ENCODE results near the gene ASPRV1. TPM values are rescaled to one million over a fixed set of nuclear protein-coding genes. Genes with fewer than 3 reads are reported as not detected.

The ASPRV1 gene
- total RNA-seq (2021) (0.73 to 1.3 TPM (median 1.1 TPM) in 3 replicates), Bru-seq, nascent RNA (percentile 31 among the genes with signal in this experiment)
- long read RNA-seq, experiment 1, partial matches to known transcripts = 0 of 1 reads
- long read RNA-seq, experiment 1, other reads (novel, unspliced or antisense) = 0 of 1 reads
- long read RNA-seq, experiment 2, partial matches to known transcripts = 0 of 1 reads
- long read RNA-seq, experiment 2, other reads (novel, unspliced or antisense) = 0 of 1 reads
- long read RNA-seq, experiment 3, partial matches to known transcripts = 0 of 1 reads
- long read RNA-seq, experiment 3, other reads (novel, unspliced or antisense) = 0 of 1 reads

- no peaks in the 10 kb centered on the region; the same call in 1 of the 2 replicates for H3K27me3 Mint-ChIP-seq (ENCODE audit: low read depth)
- H3K4me1 Mint-ChIP-seq = peaks cover 10% of the 10 kb centered on the region
- ChIA-PET POLR2A (no interaction called here), CTCF (no interaction called here)
- H3K27ac Mint-ChIP-seq = no peak within 1 kb of the TSS
- DNase-seq (ENCODE audit: low spot score) (no peak), ATAC-seq (peak; percentile 62)
- TF ChIP-seq NR3C1 (CRISPR knock-in tag; conservative IDR thresholded peaks at IDR 0.05; ENCODE audit: low read depth) = no peak
- TF ChIP-seq AFF4 (CRISPR knock-in tag; IDR thresholded peaks at IDR 0.05; ENCODE audit: borderline replicate concordance) = no peak
- TF ChIP-seq HMGXB4 (CRISPR knock-in tag; IDR thresholded peaks at IDR 0.05) = no peak
- no peak for TF ChIP-seq NR1H2 (CRISPR knock-in tag; IDR thresholded peaks at IDR 0.05)
- no peak for TF ChIP-seq USF2 (CRISPR knock-in tag; IDR thresholded peaks at IDR 0.05)
- TF ChIP-seq SOX15 (CRISPR knock-in tag; IDR thresholded peaks at IDR 0.05) = no peak
- no peak for TF ChIP-seq ZNF671 (CRISPR knock-in tag; IDR thresholded peaks at IDR 0.05)
- TF ChIP-seq ETV6 (CRISPR knock-in tag; IDR thresholded peaks at IDR 0.05) = no peak
- TF ChIP-seq MAX (CRISPR knock-in tag; IDR thresholded peaks at IDR 0.05) = no peak
- no peak for TF ChIP-seq ZSCAN18 (CRISPR knock-in tag; IDR thresholded peaks at IDR 0.05)
- TF ChIP-seq ZBTB21 (CRISPR knock-in tag; IDR thresholded peaks at IDR 0.05; ENCODE audit: borderline replicate concordance) = no peak
- no peak for TF ChIP-seq AR (CRISPR knock-in tag; IDR thresholded peaks at IDR 0.05)
- no peak for TF ChIP-seq ELF4 (CRISPR knock-in tag; IDR thresholded peaks at IDR 0.05; ENCODE audit: low read depth)
- no peak for TF ChIP-seq ERG (CRISPR knock-in tag; IDR thresholded peaks at IDR 0.05)
- H3K4me3 Mint-ChIP-seq = no peak within 1 kb of the TSS
- no peaks in the 10 kb centered on the region for H3K9me3 Mint-ChIP-seq
- H3K36me3 Mint-ChIP-seq = no peaks in the 10 kb centered on the region
Observed at GRCh38 chr2:69961496-69961895, at the start of gene ASPRV1. ASPRV1 (minus strand) TSS chr2:69961631; CDS start chr2:69961436, 195 bp downstream.
